SK-N-MC (cell line): ENCODE results near the gene MAP1B.

Source experiments
- EZH2 ChIP-seq: fragments of 200-600 bp; sonication (generic); IDR thresholded peaks from one replicate; pipeline ENCODE4 v1.6.1; 2017; ENCODE audit warnings: antibody characterized with exemption
- FOXP2 ChIP-seq: optimal IDR thresholded peaks from 2 replicates; pipeline ENCODE3; 2011; ENCODE audit warnings: mild to moderate bottlenecking, moderate library complexity; ENCODE audit not compliant: insufficient read depth; ENCODE audit errors: extremely low read length, control extremely low read depth
- POLR2AphosphoS5 ChIP-seq: IDR thresholded peaks from 2 replicates; pipeline ENCODE4 v1.6.1; 2012; ENCODE audit warnings: mild to moderate bottlenecking, low read depth, low read length, borderline replicate concordance

GRCh38 chr5:72109062-72109411 is 1.8 kb downstream of the MAP1B start:
- TF ChIP-seq POLR2AphosphoS5: no peak
- TF ChIP-seq EZH2: no peak
- TF ChIP-seq FOXP2: no peak
